ENCODE measurements around the gene PI4KB.

- TF ChIP-seq EZH2phosphoT487 (conservative IDR thresholded peaks at IDR 0.05; ENCODE audit: low read length) (no peak), CTCF (IDR thresholded peaks at IDR 0.05; ENCODE audit: insufficient read depth, low read length, poor library complexity, severe bottlenecking) (no peak)
Measured at GRCh38 chr1:151364996-151365395, 37.8 kb upstream of the PI4KB start.

Data from SU-DHL-6 (cell line).